ENCODE measurements around the gene SUPT16H. TPM values are rescaled to one million over a fixed set of nuclear protein-coding genes. Genes with fewer than 3 reads are reported as not detected.

Gene SUPT16H
- total and polyA plus RNA-seq, 2 of the 13 experiments (the other 11 are each of a cell fraction or from before 2014, with no cell fraction given) = 77.5 to 230 TPM

DNA sequence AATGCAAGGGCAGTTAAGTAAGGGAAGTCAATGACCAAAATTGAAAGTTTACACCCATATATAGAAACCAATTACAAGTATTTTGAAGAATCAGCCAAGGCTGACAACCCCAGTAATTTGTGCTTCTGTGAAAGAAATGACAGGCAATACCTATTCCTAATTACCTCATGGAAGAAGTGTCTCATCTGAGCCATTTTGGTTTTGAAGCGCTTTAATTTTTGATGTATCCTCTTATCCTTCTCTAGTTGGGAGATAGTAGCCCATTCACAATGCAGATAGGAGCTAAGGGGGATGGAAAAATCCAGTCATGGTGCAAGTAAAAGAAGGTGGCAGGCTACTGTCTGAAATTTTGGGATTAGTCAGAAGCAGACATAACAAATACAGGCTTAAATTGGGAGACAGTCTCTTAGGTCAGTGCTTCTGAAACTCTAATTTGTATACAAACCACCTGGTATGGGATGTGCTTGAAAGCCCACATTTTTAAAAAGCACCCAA lies 30.4 kb upstream of the SUPT16H start:
- POLR2A ChIA-PET = no interaction called here
- no peak for FAIRE-seq
- 96% methylated on average over 1 of the region's 1 CpG for WGBS (ENCODE audit: low lambda C conversion rate)

DNA sequence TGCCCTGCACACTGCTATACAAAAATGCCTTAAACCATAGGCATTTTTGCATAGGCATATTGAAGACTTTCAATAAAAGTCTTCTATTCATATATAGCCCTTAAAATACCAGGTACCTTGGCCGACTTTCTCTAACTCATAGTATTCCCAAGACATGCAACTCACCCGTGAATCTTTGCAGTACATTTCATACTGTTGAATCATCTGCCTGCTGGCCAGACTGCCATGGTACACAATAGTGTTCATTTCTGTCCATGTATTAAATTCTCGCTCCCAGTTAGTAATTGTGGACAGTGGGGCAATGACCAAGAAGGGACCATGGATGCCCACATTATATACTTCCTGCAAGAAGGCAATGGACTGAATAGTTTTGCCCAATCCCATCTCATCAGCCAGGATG lies 24.3 kb upstream of the SUPT16H start:
- H3K9ac ChIP-seq (ENCODE audit: insufficient read depth, low read depth, low read length) = no peak overlapping the region
- H3K27ac ChIP-seq (ENCODE audit: extremely low read length, insufficient read depth, low read length) = no peak overlapping the region
- POLR2A ChIA-PET = no interaction called here
- no peak for TF ChIP-seq FOXA1 (IDR thresholded peaks at IDR 0.05)
- no peak for TF ChIP-seq FOXA1 (CRISPR knock-in tag; IDR thresholded peaks at IDR 0.05)
- no peak for TF ChIP-seq HOXA5 (CRISPR knock-in tag; IDR thresholded peaks at IDR 0.05)
- no peak for TF ChIP-seq ZNF773 (CRISPR knock-in tag; IDR thresholded peaks at IDR 0.05; ENCODE audit: borderline replicate concordance)
- TF ChIP-seq, protein P1, sequence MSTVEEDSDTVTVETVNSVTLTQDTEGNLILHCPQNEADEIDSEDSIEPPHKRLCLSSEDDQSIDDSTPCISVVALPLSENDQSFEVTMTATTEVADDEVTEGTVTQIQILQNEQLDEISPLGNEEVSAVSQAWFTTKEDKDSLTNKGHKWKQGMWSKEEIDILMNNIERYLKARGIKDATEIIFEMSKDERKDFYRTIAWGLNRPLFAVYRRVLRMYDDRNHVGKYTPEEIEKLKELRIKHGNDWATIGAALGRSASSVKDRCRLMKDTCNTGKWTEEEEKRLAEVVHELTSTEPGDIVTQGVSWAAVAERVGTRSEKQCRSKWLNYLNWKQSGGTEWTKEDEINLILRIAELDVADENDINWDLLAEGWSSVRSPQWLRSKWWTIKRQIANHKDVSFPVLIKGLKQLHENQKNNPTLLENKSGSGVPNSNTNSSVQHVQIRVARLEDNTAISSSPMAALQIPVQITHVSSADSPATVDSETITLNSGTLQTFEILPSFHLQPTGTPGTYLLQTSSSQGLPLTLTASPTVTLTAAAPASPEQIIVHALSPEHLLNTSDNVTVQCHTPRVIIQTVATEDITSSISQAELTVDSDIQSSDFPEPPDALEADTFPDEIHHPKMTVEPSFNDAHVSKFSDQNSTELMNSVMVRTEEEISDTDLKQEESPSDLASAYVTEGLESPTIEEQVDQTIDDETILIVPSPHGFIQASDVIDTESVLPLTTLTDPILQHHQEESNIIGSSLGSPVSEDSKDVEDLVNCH (CRISPR knock-in tag; IDR thresholded peaks at IDR 0.05) = no peak
- TF ChIP-seq, protein P2, sequence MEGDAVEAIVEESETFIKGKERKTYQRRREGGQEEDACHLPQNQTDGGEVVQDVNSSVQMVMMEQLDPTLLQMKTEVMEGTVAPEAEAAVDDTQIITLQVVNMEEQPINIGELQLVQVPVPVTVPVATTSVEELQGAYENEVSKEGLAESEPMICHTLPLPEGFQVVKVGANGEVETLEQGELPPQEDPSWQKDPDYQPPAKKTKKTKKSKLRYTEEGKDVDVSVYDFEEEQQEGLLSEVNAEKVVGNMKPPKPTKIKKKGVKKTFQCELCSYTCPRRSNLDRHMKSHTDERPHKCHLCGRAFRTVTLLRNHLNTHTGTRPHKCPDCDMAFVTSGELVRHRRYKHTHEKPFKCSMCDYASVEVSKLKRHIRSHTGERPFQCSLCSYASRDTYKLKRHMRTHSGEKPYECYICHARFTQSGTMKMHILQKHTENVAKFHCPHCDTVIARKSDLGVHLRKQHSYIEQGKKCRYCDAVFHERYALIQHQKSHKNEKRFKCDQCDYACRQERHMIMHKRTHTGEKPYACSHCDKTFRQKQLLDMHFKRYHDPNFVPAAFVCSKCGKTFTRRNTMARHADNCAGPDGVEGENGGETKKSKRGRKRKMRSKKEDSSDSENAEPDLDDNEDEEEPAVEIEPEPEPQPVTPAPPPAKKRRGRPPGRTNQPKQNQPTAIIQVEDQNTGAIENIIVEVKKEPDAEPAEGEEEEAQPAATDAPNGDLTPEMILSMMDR (CRISPR knock-in tag; IDR thresholded peaks at IDR 0.05) = no peak

More for the DNA sequence above, 30.4 kb upstream of the SUPT16H start:
- no peaks in the 10 kb centered on the region for H3K4me1 ChIP-seq (ENCODE audit: insufficient read depth, low read length)
- BruUV-seq (replicated peaks) = no TSS peak
- TF ChIP-seq ATRX (CRISPR knock-in tag; IDR thresholded peaks at IDR 0.05; ENCODE audit: borderline replicate concordance) = no peak
- TF ChIP-seq IRF2 (CRISPR knock-in tag; IDR thresholded peaks at IDR 0.05) = no peak
- TF ChIP-seq SIN3B (IDR thresholded peaks at IDR 0.05; ENCODE audit: low read length) = no peak
- TF ChIP-seq YEATS4 (CRISPR knock-in tag; IDR thresholded peaks at IDR 0.05; ENCODE audit: borderline replicate concordance) = no peak
- no peak for TF ChIP-seq ZBTB7A (CRISPR knock-in tag; IDR thresholded peaks at IDR 0.05)
- no peak for TF ChIP-seq MYNN (CRISPR knock-in tag; IDR thresholded peaks at IDR 0.05; ENCODE audit: low read depth)
- TF ChIP-seq, protein P3, sequence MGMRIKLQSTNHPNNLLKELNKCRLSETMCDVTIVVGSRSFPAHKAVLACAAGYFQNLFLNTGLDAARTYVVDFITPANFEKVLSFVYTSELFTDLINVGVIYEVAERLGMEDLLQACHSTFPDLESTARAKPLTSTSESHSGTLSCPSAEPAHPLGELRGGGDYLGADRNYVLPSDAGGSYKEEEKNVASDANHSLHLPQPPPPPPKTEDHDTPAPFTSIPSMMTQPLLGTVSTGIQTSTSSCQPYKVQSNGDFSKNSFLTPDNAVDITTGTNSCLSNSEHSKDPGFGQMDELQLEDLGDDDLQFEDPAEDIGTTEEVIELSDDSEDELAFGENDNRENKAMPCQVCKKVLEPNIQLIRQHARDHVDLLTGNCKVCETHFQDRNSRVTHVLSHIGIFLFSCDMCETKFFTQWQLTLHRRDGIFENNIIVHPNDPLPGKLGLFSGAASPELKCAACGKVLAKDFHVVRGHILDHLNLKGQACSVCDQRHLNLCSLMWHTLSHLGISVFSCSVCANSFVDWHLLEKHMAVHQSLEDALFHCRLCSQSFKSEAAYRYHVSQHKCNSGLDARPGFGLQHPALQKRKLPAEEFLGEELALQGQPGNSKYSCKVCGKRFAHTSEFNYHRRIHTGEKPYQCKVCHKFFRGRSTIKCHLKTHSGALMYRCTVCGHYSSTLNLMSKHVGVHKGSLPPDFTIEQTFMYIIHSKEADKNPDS (CRISPR knock-in tag; IDR thresholded peaks at IDR 0.05) = no peak
- TF ChIP-seq RXRA (CRISPR knock-in tag; IDR thresholded peaks at IDR 0.05) = no peak
- no peak for TF ChIP-seq ZNF292 (CRISPR knock-in tag; IDR thresholded peaks at IDR 0.05; ENCODE audit: borderline replicate concordance, low read depth)
- no peak overlapping the region for H3K27ac ChIP-seq (ENCODE audit: extremely low read length, insufficient read depth, low read length)
- in situ Hi-C loops (cut with HindIII; ENCODE audit: extremely low pct_ligation_motif_present, low pct_unique_long_range_greater_than_20kb) (no loop called here), intact Hi-C loops (cut with micrococcal nuclease; ENCODE audit: unreplicated experiment) (no loop called here)
- H3K36me3 ChIP-seq (replicated peaks in 1 of 2; ENCODE audit: control insufficient read depth in 1 of 2, insufficient read depth in 2 of 2, low read length in 2 of 2) = peaks cover 35 to 72% of the 10 kb centered on the region in 2 experiments
- H3K4me3 ChIP-seq (replicated peaks in 1 of 3; ENCODE audit: insufficient read depth in 1 of 3, low read depth in 2 of 3, low read length in 3 of 3) = no peak overlapping the region
- no peak overlapping the region for H3K9ac ChIP-seq (ENCODE audit: insufficient read depth, low read depth, low read length)
- no peaks in the 10 kb centered on the region for H3K27me3 ChIP-seq (ENCODE audit: control insufficient read depth in 1 of 2, insufficient read depth in 2 of 2, low read length in 2 of 2)
- H2AFZ ChIP-seq (ENCODE audit: low read length) = no peak overlapping the region
- no peaks in the 10 kb centered on the region for H3K79me2 ChIP-seq (ENCODE audit: insufficient read depth, low read length)
- H3K4me2 ChIP-seq (ENCODE audit: low read depth, low read length) = no peak overlapping the region
- CTCF ChIA-PET (ENCODE audit: low intra/inter-chr PET ratio, low total read pairs) = no interaction called here
- H4K20me1 ChIP-seq (ENCODE audit: insufficient read depth, low read length) = no peaks in the 10 kb centered on the region
- no peaks in the 10 kb centered on the region for H3K9me3 ChIP-seq (ENCODE audit: low read length)
- ATAC-seq = no peak
- DNase-seq (ENCODE audit: low spot score) = no peak

More for the DNA sequence above, 24.3 kb upstream of the SUPT16H start:
- BruUV-seq (replicated peaks) = TSS peak; percentile 29
- intact Hi-C loops (cut with micrococcal nuclease; ENCODE audit: unreplicated experiment) = no loop called here
- H3K9me3 ChIP-seq (ENCODE audit: low read length) = no peaks in the 10 kb centered on the region
- H3K79me2 ChIP-seq (ENCODE audit: insufficient read depth, low read length) = no peaks in the 10 kb centered on the region
- H3K36me3 ChIP-seq (replicated peaks in 1 of 2; ENCODE audit: control insufficient read depth in 1 of 2, insufficient read depth in 2 of 2, low read length in 2 of 2) = peaks cover 49 to 96% of the 10 kb centered on the region in 2 experiments
- no peaks in the 10 kb centered on the region for H4K20me1 ChIP-seq (ENCODE audit: insufficient read depth, low read length)
- in situ Hi-C loops (cut with HindIII; ENCODE audit: extremely low pct_ligation_motif_present, low pct_unique_long_range_greater_than_20kb) = no loop called here
- ATAC-seq (no peak; the same call in 2 of the 3 replicates), FAIRE-seq (no peak), DNase-seq (ENCODE audit: low spot score) (no peak)
- H3K4me2 ChIP-seq (ENCODE audit: low read depth, low read length) = no peak overlapping the region
- CTCF ChIA-PET (ENCODE audit: low intra/inter-chr PET ratio, low total read pairs) = no interaction called here
- no peaks in the 10 kb centered on the region for H3K27me3 ChIP-seq (ENCODE audit: control insufficient read depth in 1 of 2, insufficient read depth in 2 of 2, low read length in 2 of 2)
- no peaks in the 10 kb centered on the region for H3K4me1 ChIP-seq (ENCODE audit: insufficient read depth, low read length)
- H2AFZ ChIP-seq (ENCODE audit: low read length) = no peak overlapping the region
- no peak overlapping the region for H3K4me3 ChIP-seq (replicated peaks in 1 of 3; ENCODE audit: insufficient read depth in 1 of 3, low read depth in 2 of 3, low read length in 3 of 3)
- 96% methylated on average over 3 of the region's 3 CpGs for WGBS (ENCODE audit: low lambda C conversion rate)

All from HepG2 (cell line).